GM23338 (cell line): ENCODE results near the gene ARHGEF10L. TPM values are rescaled to one million over a fixed set of nuclear protein-coding genes. Genes with fewer than 3 reads are reported as not detected.

Experiments used
- ATAC-seq: fragments of 200-7000 bp; cut with Tn5 transposase; 3 replicates; pipeline ENCODE4 v1.9.1; 2020
- DNase-seq: peaks from one replicate; pipeline ENCODE4 v3.0.0-alpha.2; 2015; ENCODE audit warnings: low spot score
- H2AFZ ChIP-seq: fragments of 200-600 bp; sonication (generic); 2 replicates; pipeline ENCODE4 v1.8.0; 2016; ENCODE audit warnings: antibody characterized with exemption, mild to moderate bottlenecking, moderate library complexity
- H3F3A ChIP-seq: fragments of 200-600 bp; sonication (generic); replicated peaks from 2 replicates; pipeline ENCODE4 v1.8.0; 2017; ENCODE audit warnings: antibody characterized with exemption, mixed run types, low read depth
- H3K27ac ChIP-seq: fragments of 200-600 bp; sonication (generic); 2 replicates; pipeline ENCODE4 v1.6.1; 2016; ENCODE audit warnings: low read depth
- H3K27me3 ChIP-seq: fragments of 200-600 bp; sonication (generic); 2 replicates; pipeline ENCODE4 v1.8.0; 2016; ENCODE audit warnings: mild to moderate bottlenecking, mixed run types, moderate library complexity; ENCODE audit not compliant: insufficient read depth
- H3K36me3 ChIP-seq: fragments of 200-600 bp; sonication (generic); 2 replicates; pipeline ENCODE4 v1.8.0; 2016; ENCODE audit warnings: mild to moderate bottlenecking; ENCODE audit not compliant: insufficient read depth
- H3K4me1 ChIP-seq: fragments of 200-600 bp; sonication (generic); 2 replicates; pipeline ENCODE4 v1.8.0; 2016; ENCODE audit warnings: mild to moderate bottlenecking, moderate library complexity; ENCODE audit not compliant: insufficient read depth
- H3K4me2 ChIP-seq: fragments of 200-600 bp; sonication (generic); 2 replicates; pipeline ENCODE4 v1.7.1; 2017; ENCODE audit warnings: mixed run types
- H3K4me3 ChIP-seq: fragments of 200-600 bp; sonication (generic); 2 replicates; pipeline ENCODE4 v1.6.1; 2016; ENCODE audit warnings: mixed run types
- H3K79me2 ChIP-seq: fragments of 200-600 bp; sonication (generic); replicated peaks from 2 replicates; pipeline ENCODE4 v1.8.0; 2017; ENCODE audit warnings: mild to moderate bottlenecking; ENCODE audit not compliant: insufficient read depth
- H3K9me2 ChIP-seq: fragments of 200-600 bp; sonication (generic); 2 replicates; pipeline ENCODE4 v1.8.0; 2017; ENCODE audit not compliant: insufficient read depth
- H4K20me1 ChIP-seq: fragments of 200-600 bp; sonication (generic); replicated peaks from 2 replicates; pipeline ENCODE4 v1.8.0; 2017; ENCODE audit warnings: mild to moderate bottlenecking; ENCODE audit not compliant: insufficient read depth
- H3K27ac Mint-ChIP-seq: 2 replicates; pipeline ENCODE4 v1.8.0; 2020; ENCODE audit warnings: inconsistent platforms, mild to moderate bottlenecking, moderate library complexity, mixed read lengths
- H3K27me3 Mint-ChIP-seq: 3 replicates; pipeline ENCODE4 v1.8.0; 2022; ENCODE audit warnings: low read depth, mild to moderate bottlenecking, moderate library complexity, mixed read lengths, inconsistent platforms; ENCODE audit not compliant: insufficient read depth, poor library complexity
- H3K36me3 Mint-ChIP-seq: 3 replicates; pipeline ENCODE4 v1.8.0; 2021; ENCODE audit warnings: low read depth, mild to moderate bottlenecking, inconsistent platforms, moderate library complexity, mixed read lengths
- H3K4me1 Mint-ChIP-seq: 3 replicates; pipeline ENCODE4 v1.8.0; 2020; ENCODE audit warnings: mild to moderate bottlenecking, inconsistent platforms, mixed read lengths
- H3K4me3 Mint-ChIP-seq: 3 replicates; pipeline ENCODE4 v1.8.0; 2021; ENCODE audit warnings: moderate library complexity, mild to moderate bottlenecking, inconsistent platforms, mixed read lengths
- H3K9me3 Mint-ChIP-seq: 3 replicates; pipeline ENCODE4 v1.8.0; 2020; ENCODE audit warnings: moderate library complexity, mild to moderate bottlenecking, inconsistent platforms, mixed read lengths
- CREB1 ChIP-seq: fragments of 250-450 bp; sonication (Bioruptor Pico); IDR thresholded peaks from 2 replicates; pipeline ENCODE4 v1.5.0; 2020; ENCODE audit warnings: low read depth, mild to moderate bottlenecking, moderate library complexity
- CTCF ChIP-seq, 2 experiments: fragments of 200-600 bp in 1 of 2; sonication (generic) in 1 of 2; conservative IDR thresholded peaks; 2 replicates each; pipeline versions ENCODE4 v1.5.1 to v1.6.1; 2016 to 2017; ENCODE audit warnings: antibody characterized with exemption in 2 of 2, low read depth in 2 of 2, mild to moderate bottlenecking in 2 of 2, moderate library complexity in 1 of 2
- EZH2 ChIP-seq: fragments of 200-600 bp; sonication (generic); IDR thresholded peaks from one replicate; pipeline ENCODE4 v1.8.0; 2017; ENCODE audit warnings: antibody characterized with exemption, mild to moderate bottlenecking, low read depth; ENCODE audit not compliant: unreplicated experiment
- EZH2phosphoT487 ChIP-seq: fragments of 200-600 bp; sonication (generic); IDR thresholded peaks from one replicate; pipeline ENCODE4 v1.8.1; 2018; ENCODE audit warnings: antibody characterized with exemption; ENCODE audit not compliant: unreplicated experiment
- JUNB ChIP-seq: IDR thresholded peaks from one replicate; pipeline ENCODE4 v1.6.1; 2016; ENCODE audit warnings: antibody characterized with exemption; ENCODE audit not compliant: unreplicated experiment
- NANOG ChIP-seq: IDR thresholded peaks from 2 replicates; pipeline ENCODE4 v1.6.1; 2016; ENCODE audit warnings: antibody characterized with exemption, borderline replicate concordance
- REST ChIP-seq: IDR thresholded peaks from one replicate; pipeline ENCODE4 v1.6.1; 2018; ENCODE audit warnings: antibody characterized with exemption; ENCODE audit not compliant: unreplicated experiment
- STAT1 ChIP-seq: IDR thresholded peaks from one replicate; pipeline ENCODE4 v1.6.1; 2016; ENCODE audit warnings: antibody characterized with exemption; ENCODE audit not compliant: unreplicated experiment
- ZNF331 ChIP-seq: fragments of 250-450 bp; sonication (Bioruptor Pico); IDR thresholded peaks from 2 replicates; pipeline ENCODE4 v1.5.0; 2020; ENCODE audit warnings: low read depth, mild to moderate bottlenecking, moderate library complexity
- polyA plus RNA-seq: library from polyadenylated mRNA; unstranded; fragments of >200 nt; fragmentation: Nextera tagmentation; extraction: Ambion mirVana; gene quantifications from 2 replicates; pipeline ENCODE4 v1.2.1, GENCODE V29; 2016
- total RNA-seq: library from RNA; depleted of rRNA; stranded (reverse); fragments of >200 nt; shearing (Covaris generic); gene quantifications from 2 replicates; pipeline ENCODE4 v1.2.3, GENCODE V29; 2014
- TF ChIP-seq, protein P1 (sequence below): IDR thresholded peaks from 2 replicates; pipeline ENCODE4 v1.6.1; 2016; ENCODE audit warnings: antibody characterized with exemption

Gene ARHGEF10L
- total and polyA plus RNA-seq, 2 experiments from 2014 or later: 12.1 to 46.8 TPM

DNA sequence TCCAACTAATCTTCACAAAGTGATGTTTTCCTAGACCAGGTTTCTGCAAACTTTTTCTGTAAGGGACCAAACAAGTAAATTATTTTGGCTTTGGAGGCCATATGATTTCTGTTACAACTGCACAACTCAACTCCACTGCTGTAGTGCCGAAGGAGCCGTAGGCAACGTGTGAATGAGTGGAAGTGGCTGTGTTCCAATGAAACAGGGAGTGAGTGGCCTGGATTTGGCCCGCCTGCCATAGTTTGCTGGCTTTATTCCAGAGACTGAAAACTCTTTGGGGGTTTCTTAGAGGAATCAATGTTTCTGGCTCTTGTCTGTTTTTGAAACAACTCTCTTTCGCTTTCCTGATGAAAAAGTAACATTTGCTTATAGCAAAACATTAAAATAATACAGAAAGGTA is 203.1 kb downstream of the ARHGEF10L start (continued):
- TF ChIP-seq CTCF (conservative IDR thresholded peaks at IDR 0.05; ENCODE audit: low read depth in 2 of 2): no peak
- no peak for TF ChIP-seq ZNF331 (CRISPR knock-in tag)
- no peak for TF ChIP-seq CREB1 (CRISPR knock-in tag)
- TF ChIP-seq EZH2phosphoT487: no peak
- TF ChIP-seq EZH2: no peak
- no peak for TF ChIP-seq JUNB

GRCh38 chr1:17743008-17743647 is 203.6 kb downstream of the ARHGEF10L start:
- ATAC-seq: no peak

More at GRCh38 chr1:17743008-17743647, 203.6 kb downstream of the ARHGEF10L start:
- Histone ChIP-seq H3K79me2 (no peaks in the 10 kb centered on the region), H3K4me2 (no peak overlapping the region), H3K27me3 (no peaks in the 10 kb centered on the region), H3K4me3 (no peak overlapping the region), H3K4me1 (no peaks in the 10 kb centered on the region), H2AFZ (no peak overlapping the region), H4K20me1 (no peaks in the 10 kb centered on the region), H3K27ac (no peak overlapping the region), H3F3A (no peaks in the 10 kb centered on the region), H3K36me3 (no peaks in the 10 kb centered on the region), H3K9me2 (no peaks in the 10 kb centered on the region)
- H3K27ac Mint-ChIP-seq: no peak overlapping the region
- peaks cover 11% of the 10 kb centered on the region for H3K4me1 Mint-ChIP-seq
- no peaks in the 10 kb centered on the region for H3K36me3 Mint-ChIP-seq
- no peak for DNase-seq
- H3K4me3 Mint-ChIP-seq: no peak overlapping the region
- peaks cover 3% of the 10 kb centered on the region for H3K27me3 Mint-ChIP-seq
- TF ChIP-seq JUNB: no peak
- no peak for TF ChIP-seq REST
- no peak for TF ChIP-seq NANOG
- no peak for TF ChIP-seq ZNF331 (CRISPR knock-in tag)
- TF ChIP-seq, protein P1, sequence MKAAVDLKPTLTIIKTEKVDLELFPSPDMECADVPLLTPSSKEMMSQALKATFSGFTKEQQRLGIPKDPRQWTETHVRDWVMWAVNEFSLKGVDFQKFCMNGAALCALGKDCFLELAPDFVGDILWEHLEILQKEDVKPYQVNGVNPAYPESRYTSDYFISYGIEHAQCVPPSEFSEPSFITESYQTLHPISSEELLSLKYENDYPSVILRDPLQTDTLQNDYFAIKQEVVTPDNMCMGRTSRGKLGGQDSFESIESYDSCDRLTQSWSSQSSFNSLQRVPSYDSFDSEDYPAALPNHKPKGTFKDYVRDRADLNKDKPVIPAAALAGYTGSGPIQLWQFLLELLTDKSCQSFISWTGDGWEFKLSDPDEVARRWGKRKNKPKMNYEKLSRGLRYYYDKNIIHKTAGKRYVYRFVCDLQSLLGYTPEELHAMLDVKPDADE: no peak
- TF ChIP-seq EZH2: no peak
- TF ChIP-seq EZH2phosphoT487: no peak
- no peak for TF ChIP-seq STAT1
- no peaks in the 10 kb centered on the region; the same call in 2 of the 3 replicates for H3K9me3 Mint-ChIP-seq
